HG02623 (cell line): ENCODE results near the gene ELFN2.
"Not testable (repeated sequence)": the region's sequence is repeated elsewhere in the genome, so short reads cannot be mapped to it uniquely, and the experiment has no call there.

Experiments
- ATAC-seq: cut with Tn5 transposase; IDR thresholded peaks from one replicate; pipeline ENCODE4 v1.9.1; 2021; ENCODE audit warnings: moderate library complexity; ENCODE audit not compliant: unreplicated experiment

The ELFN2 gene

DNA sequence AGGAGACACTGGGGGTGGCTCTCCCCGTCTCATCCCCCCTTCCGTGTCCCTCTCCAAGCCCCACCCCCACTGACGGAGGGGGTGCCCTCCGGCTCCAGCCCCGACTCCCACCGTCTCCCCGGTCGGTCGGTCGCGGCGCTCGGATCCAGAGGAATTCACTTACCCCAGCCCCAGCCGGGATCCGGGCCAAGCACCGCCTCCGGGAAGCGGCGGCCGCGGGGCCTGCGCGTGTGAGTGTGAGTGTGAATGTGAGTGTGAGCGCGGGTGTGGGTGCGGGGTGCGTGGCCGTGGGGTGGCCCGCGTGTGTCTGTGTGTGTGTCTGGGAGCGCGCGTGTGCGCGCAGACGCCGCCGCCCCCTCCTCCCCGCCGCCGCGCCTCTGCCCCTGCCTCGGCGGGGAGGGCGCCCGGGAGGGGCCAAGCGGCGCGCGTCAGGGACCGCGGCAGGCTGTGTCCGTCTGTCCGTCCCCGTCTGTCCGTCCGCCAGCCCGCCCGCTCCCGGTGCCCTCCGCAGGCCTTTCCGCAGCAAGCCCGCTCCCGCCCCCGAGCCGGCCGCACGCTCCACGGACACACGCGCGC, at the start of gene ELFN2:
Gene ELFN2 (minus strand): TSS at position 345 of the 576 bp plus-strand sequence. CDS start 51,945 bp downstream, outside the sequence.
- no peak for ATAC-seq

DNA sequence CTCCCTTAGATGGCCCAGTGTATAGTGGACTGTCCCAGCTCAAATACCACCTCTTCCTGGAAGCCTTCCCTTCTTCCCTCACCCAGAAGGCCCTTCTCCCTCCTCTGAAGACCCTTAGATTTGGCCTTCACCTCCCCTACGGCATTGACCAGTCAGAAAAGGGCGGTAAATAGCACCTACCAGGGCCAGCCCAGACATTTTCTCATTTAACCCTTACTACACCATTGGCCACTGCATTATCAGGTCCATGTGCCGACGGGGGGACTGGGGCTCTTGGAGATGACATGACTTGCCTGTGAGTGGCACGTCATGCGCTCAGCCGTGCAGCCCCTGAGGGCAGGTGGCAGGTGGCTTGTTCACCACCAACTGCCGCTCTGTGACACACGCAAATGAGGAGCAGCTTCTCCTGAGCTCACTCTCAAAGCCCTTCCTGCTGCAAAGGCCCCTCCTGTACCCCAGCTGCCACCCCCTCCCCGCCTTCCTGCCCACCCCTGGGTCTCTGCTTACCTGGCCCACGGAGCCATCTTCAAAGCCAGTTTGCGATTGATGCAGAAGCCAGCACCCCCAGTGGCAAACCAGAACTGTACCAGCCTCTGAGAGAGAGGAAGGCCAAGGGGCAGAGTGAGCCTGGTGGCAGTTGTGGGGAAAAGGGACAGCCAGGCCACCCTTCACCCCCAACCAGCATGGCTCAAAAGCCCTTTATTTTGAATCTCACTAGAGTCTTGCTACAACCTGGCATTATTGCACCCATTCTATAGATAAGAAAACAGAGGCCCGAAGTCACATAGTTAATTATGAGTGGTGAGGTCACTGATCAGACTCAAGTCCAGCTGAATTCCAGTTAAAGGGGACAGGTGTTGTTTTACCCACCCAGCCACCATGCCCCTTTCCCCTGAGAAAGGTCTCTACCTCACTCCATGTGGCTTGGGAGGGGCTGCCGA, 49.4 kb upstream of the ELFN2 start:
- ATAC-seq = no peak

DNA sequence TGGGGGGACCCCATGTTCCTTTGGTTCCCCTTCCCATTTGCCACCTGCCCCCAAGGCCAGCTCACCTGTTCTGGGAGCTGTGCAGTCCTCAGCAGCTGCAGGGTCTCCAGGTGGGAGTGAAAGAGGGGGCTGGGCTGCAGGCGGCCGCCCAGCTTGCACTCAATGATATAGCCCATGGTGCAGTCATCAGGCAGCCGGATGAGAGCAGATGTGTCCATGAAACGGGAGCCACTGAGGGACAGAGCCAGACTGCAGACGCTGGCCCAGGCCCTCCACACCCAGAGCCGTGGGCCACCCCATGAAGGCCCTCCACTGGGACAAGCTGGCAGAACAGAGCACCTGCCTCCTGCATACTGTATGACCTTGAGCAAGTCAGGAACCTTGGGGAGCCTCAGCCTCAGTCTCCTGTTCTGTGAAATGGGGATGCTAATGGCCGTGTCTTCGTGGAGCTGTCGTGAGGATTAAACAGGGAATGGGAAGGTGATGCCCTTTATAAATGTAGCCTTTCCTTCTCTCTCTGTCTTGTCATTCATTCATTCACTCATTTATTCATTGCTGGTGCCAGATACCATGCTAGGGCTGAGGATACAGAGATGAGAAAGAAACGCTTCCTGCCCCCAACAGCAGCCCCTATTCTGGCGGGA, 47.3 kb upstream of the ELFN2 start:
- no peak for ATAC-seq

DNA sequence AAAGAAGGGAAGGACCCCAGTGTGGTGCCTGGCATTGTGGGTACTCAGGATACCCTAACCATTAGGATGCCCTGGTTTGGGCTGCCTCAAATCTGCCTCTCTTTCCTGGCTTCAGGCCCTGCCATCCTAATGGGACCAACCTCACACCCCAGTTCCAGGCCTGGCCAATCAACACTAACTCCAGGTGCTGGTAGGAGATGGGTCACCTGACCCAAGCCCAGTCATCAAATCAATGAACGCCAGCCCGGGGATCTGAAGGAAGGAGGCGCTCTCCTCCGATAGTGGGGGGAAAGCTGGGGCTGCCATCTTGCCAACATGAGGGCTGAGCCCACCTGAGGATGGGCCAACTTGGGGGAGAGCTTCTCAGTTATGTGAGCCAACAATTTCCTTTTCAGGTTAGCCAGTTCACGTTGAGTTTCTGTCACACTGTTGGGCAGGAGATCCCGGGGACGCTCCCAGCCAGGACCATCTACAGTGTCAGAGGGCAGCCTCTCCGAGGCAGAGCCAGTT, 46.2 kb upstream of the ELFN2 start:
- no peak for ATAC-seq

- no peak for ATAC-seq
Observed at GRCh38 chr22:37472418-37473006, 45.2 kb upstream of the ELFN2 start.

GRCh38 chr22:37471727-37472417, 44.6 kb upstream of the ELFN2 start:
- no peak for ATAC-seq

DNA sequence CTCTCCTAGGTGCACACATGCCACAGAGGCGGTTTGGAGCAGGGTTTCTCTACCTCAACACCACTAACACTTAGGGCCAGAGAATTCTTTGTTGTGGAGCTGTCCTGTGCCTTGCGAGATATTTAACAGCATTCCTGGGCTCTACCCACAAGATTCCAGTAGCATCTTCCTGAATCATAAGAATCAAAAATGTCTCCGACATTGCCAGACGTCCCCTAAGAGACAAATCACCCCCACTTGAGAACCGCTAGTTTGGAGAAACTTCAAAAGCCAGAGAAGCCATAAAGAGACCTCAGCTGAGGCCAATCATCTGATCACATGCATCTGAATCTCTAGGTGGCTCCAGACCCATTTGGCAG, 42.8 kb upstream of the ELFN2 start:
- no peak for ATAC-seq

GRCh38 chr22:37469416-37470086, 42.3 kb upstream of the ELFN2 start:
- no peak for ATAC-seq

GRCh38 chr22:37468201-37468695, 41.0 kb upstream of the ELFN2 start:
- ATAC-seq = not testable (repeated sequence)

GRCh38 chr22:37467391-37467955, 40.2 kb upstream of the ELFN2 start:
- no peak for ATAC-seq

DNA sequence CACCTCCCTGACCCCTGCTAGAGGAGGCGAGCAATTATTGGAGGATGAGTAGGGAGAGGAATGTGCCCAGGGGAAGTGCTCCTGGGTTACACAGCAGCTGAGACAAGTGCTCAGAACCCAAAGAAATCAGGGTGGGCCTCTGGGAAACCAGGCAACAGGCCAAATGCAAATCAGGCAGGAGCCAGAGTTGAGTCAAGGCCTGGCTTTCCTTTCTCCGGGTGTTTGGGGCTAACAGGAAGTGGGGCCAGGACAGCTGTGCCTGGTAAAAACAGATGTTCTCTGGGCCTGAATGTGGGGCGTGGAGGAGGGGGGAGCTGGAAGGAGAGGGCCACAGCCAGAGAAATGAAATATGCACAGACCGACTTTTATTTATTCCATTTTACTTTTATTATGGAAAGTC, 36.9 kb upstream of the ELFN2 start:
- no peak for ATAC-seq

- no peak for ATAC-seq
Observed at GRCh38 chr22:37462983-37463382, 35.7 kb upstream of the ELFN2 start.

DNA sequence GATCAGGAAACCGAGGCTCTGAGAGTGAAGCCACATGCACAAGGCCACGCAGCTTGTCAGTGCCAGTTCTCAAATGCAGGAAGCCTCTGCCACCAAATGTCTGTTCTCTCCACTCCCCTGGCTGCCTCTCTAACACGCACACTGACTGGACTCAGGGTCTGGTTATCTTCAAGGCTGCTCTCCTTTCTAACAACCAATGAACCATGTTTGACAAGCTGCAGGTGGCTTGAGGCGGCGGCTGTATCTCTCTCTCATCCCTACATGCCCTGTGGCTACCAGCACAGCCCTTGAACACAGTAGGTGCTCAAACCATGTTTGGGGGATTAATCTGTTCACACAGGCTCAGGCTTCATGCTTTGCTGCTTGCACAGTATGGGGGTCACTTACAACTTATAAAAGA, 35.2 kb upstream of the ELFN2 start:
- ATAC-seq = no peak

DNA sequence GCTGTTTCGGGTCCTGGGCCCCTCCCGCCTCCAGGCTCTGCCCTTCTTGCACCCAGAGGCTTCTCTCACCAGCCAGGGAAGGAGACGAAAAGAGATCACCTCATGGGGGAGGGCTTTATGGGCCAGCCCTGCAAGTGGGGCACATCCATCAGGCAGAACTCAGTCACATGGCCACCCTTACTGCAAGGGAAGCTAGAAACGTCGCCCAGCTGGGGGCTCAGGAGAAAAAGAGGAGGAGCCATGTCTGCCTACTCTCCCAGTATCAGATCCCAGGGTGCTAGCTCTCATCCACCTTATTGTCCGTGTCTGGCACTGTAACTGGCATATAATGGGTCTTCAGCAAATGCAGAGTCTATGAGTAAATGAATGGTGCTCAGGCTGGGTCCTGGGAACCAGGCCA, 34.7 kb upstream of the ELFN2 start:
- no peak for ATAC-seq

- no peak for ATAC-seq
Observed at GRCh38 chr22:37460684-37461083, 33.4 kb upstream of the ELFN2 start.

DNA sequence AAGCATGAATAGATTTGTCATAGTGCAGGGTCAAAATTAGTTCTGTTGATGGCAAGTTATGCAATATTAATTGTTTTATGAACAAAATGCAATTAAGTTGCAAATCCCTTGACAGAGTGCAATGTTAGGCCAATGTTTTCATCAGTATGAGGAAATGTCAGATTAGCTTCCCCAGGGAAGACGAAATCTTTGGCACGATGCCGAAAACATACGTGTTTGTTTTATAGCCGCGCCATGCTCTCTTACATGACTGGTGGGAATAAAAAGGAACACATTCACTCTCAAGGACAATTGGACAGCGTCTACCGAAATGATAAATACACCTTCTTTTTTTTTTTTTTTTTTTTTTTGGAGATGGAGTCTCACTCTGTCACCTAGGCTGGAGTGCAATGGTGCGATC, 31.9 kb upstream of the ELFN2 start:
- no peak for ATAC-seq

- no peak for ATAC-seq
Observed at GRCh38 chr22:37457093-37457893, 30.0 kb upstream of the ELFN2 start.

DNA sequence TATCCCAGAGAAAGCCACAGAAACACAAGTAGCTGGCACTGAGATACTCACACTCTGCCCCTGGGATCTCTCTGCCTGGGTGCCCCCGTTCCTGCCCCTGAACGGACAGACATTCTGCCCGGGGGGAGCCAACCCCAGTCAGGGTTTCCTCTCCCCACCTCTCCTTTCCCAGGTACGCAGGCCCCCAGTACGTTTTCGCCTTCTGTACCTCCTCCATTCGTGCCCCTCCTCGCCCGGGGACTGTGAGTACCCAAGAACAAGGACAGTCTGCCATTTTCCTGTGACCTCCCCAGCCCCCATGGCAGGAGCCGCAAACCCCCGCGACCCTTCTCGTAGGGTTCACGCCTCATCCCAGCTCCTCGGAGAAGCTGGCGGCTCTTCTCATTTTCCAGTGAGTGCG, 29.1 kb upstream of the ELFN2 start:
- ATAC-seq = no peak

DNA sequence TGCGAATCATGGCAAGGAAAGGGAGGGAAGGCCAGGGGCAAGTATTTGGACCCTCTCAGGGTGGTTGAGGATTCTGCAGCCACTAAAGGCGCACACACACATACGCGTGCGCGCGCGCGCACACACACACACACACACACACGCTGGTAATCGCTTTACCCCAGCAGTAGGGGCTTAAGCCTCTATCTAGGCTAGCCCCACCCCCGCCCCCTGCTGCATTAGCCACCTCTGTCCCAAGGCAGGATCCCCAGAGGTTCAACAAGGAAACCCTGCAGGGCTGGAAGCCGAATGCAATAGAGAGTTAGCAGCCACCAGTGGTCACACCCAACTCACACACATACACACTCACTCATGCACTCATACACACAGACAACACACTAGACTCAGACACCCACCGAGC, 28.6 kb upstream of the ELFN2 start:
- ATAC-seq = no peak
